SK-N-SH (cell line): ENCODE results near the gene RNF150. TPM values are rescaled to one million over a fixed set of nuclear protein-coding genes. Genes with fewer than 3 reads are reported as not detected.
"Not testable (repeated sequence)": the region's sequence is repeated elsewhere in the genome, so short reads cannot be mapped to it uniquely, and the experiment has no call there.

Experiments
- CTCF ChIA-PET: fragments of 300-600, 350-600 bp; formaldehyde crosslinking; extraction: SDS; loops from one replicate; lab custom pipeline; 2021; lab: Yijun Ruan, JAX
- POLR2A ChIA-PET: fragments of 350-600 bp; sonication (Branson Sonifier 250); formaldehyde crosslinking; extraction: SDS; loops from one replicate; lab custom pipeline; 2020; ENCODE audit warnings: antibody characterized with exemption, inconsistent platforms; lab: Yijun Ruan, JAX
- DNase-seq: peaks from one replicate; pipeline ENCODE4 v3.0.0; 2012
- H2AFZ ChIP-seq: fragments of 200-600 bp; sonication (generic); 2 replicates; pipeline ENCODE4 v1.8.1; 2016; ENCODE audit warnings: antibody characterized with exemption, mild to moderate bottlenecking, low read depth
- H3F3A ChIP-seq: fragments of 200-600 bp; sonication (generic); replicated peaks from 2 replicates; pipeline ENCODE3; 2016; ENCODE audit warnings: antibody characterized with exemption, mild to moderate bottlenecking; ENCODE audit not compliant: insufficient read depth
- H3K27ac ChIP-seq, 2 experiments: fragments of 200-500 bp in 1 of 2; fragments of 200-600 bp in 1 of 2; sonication (Bioruptor generic) in 1 of 2; sonication (generic), shearing (Covaris generic) in 1 of 2; 2 replicates each; pipeline versions ENCODE4 v1.5.1 to v1.6.1; 2014 to 2016; ENCODE audit warnings: low read depth in 2 of 2, inconsistent platforms in 1 of 2, low read length in 1 of 2, mild to moderate bottlenecking in 1 of 2, mixed read lengths in 1 of 2
- H3K27me3 ChIP-seq: fragments of 200-600 bp; sonication (generic), shearing (Covaris generic); 2 replicates; pipeline ENCODE4 v1.6.1; 2016; ENCODE audit warnings: mixed run types; ENCODE audit not compliant: insufficient read depth
- H3K36me3 ChIP-seq, 2 experiments: fragments of 200-500 bp in 1 of 2; fragments of 200-600 bp in 1 of 2; sonication (Bioruptor generic) in 1 of 2; sonication (generic) in 1 of 2; replicated peaks in 1 of 2; 2 replicates each; pipeline versions ENCODE3 to v1.5.1; 2014 to 2016; ENCODE audit warnings: low read length in 1 of 2, mild to moderate bottlenecking in 1 of 2; ENCODE audit not compliant: insufficient read depth in 2 of 2, control insufficient read depth in 1 of 2
- H3K4me1 ChIP-seq, 2 experiments: fragments of 200-500 bp in 1 of 2; fragments of 200-600 bp in 1 of 2; sonication (Bioruptor generic) in 1 of 2; sonication (generic), shearing (Covaris generic) in 1 of 2; 2 replicates each; pipeline versions ENCODE4 v1.5.1 to v1.6.1; 2014 to 2016; ENCODE audit warnings: low read depth in 1 of 2, low read length in 1 of 2, mixed run types in 1 of 2; ENCODE audit not compliant: insufficient read depth in 2 of 2, control insufficient read depth in 1 of 2
- H3K4me2 ChIP-seq: fragments of 200-600 bp; sonication (generic), shearing (Covaris generic); 2 replicates; pipeline ENCODE4 v1.6.1; 2017; ENCODE audit warnings: mixed run types
- H3K4me3 ChIP-seq, 2 experiments: fragments of 200-500 bp in 1 of 2; fragments of 200-600 bp in 1 of 2; sonication (Bioruptor generic) in 1 of 2; sonication (generic), shearing (Covaris generic) in 1 of 2; 2 replicates each; pipeline versions ENCODE4 v1.5.1 to v1.8.1; 2014 to 2016; ENCODE audit warnings: low read depth in 2 of 2, inconsistent platforms in 1 of 2, low read length in 1 of 2, mild to moderate bottlenecking in 1 of 2, mixed read lengths in 1 of 2, moderate library complexity in 1 of 2
- H3K79me2 ChIP-seq: fragments of 200-600 bp; sonication (generic); 2 replicates; pipeline ENCODE4 v1.8.1; 2017; ENCODE audit warnings: mild to moderate bottlenecking; ENCODE audit not compliant: insufficient read depth
- H3K9ac ChIP-seq: fragments of 200-600 bp; sonication (generic); 2 replicates; pipeline ENCODE4 v1.6.1; 2017; ENCODE audit warnings: mixed run types
- H3K9me2 ChIP-seq: fragments of 200-600 bp; sonication (generic); 2 replicates; pipeline ENCODE4 v1.6.1; 2017; ENCODE audit warnings: mixed run types
- H3K9me3 ChIP-seq: fragments of 200-600 bp; sonication (generic); 2 replicates; pipeline ENCODE4 v1.6.1; 2017; ENCODE audit warnings: mixed run types, mild to moderate bottlenecking, moderate library complexity
- H4K20me1 ChIP-seq: fragments of 200-600 bp; sonication (generic); 2 replicates; pipeline ENCODE4 v1.6.1; 2017; ENCODE audit warnings: mild to moderate bottlenecking, mixed run types; ENCODE audit not compliant: insufficient read depth
- CHD2 ChIP-seq: fragments of 150-350 bp; IDR thresholded peaks from 2 replicates; pipeline ENCODE4 v1.6.1; 2018; ENCODE audit warnings: low read length; ENCODE audit not compliant: partially characterized antibody
- EZH2phosphoT487 ChIP-seq: fragments of 200-600 bp; sonication (generic); IDR thresholded peaks from 2 replicates; pipeline ENCODE4 v1.6.1; 2017; ENCODE audit warnings: low read depth, mixed run types, mild to moderate bottlenecking, antibody characterized with exemption, moderate library complexity, borderline replicate concordance
- FOSL2 ChIP-seq: IDR thresholded peaks from 2 replicates; pipeline ENCODE4 v1.4.0; 2012; ENCODE audit warnings: low read depth, mild to moderate bottlenecking, moderate library complexity, borderline replicate concordance
- FOXJ3 ChIP-seq: sonication (generic); formaldehyde crosslinking; IDR thresholded peaks from 2 replicates; pipeline ENCODE4 v1.5.1; 2020; ENCODE audit warnings: mild to moderate bottlenecking, missing genetic modification reagents
- MXI1 ChIP-seq: IDR thresholded peaks from 2 replicates; pipeline ENCODE4 v1.6.1; 2012; ENCODE audit warnings: mild to moderate bottlenecking, low read depth, low read length, improper control_type of control experiment
- NFIC ChIP-seq: IDR thresholded peaks from 2 replicates; pipeline ENCODE4 v1.4.0; 2012; ENCODE audit warnings: borderline replicate concordance
- POLR2AphosphoS5 ChIP-seq: IDR thresholded peaks from 2 replicates; pipeline ENCODE4 v1.6.1; 2012; ENCODE audit warnings: low read depth, low read length
- RAD21 ChIP-seq: IDR thresholded peaks from 2 replicates; pipeline ENCODE4 v1.6.1; 2012; ENCODE audit warnings: mild to moderate bottlenecking, low read length
- RFX5 ChIP-seq: IDR thresholded peaks from 2 replicates; pipeline ENCODE4 v1.6.1; 2012; ENCODE audit warnings: mild to moderate bottlenecking, improper control_type of control experiment, low read length
- TCF12 ChIP-seq: IDR thresholded peaks from 2 replicates; pipeline ENCODE4 v1.4.0; 2012
- YY1 ChIP-seq: IDR thresholded peaks from 2 replicates; pipeline ENCODE4 v1.4.0; 2012; ENCODE audit warnings: low read depth, mild to moderate bottlenecking
- WGBS: methylation state at CpG from one replicate; pipeline ENCODE4 v1.1.6; 2017; ENCODE audit warnings: low lambda C conversion rate; 5-methylcytosine and 5-hydroxymethylcytosine counted together
- polyA plus RNA-seq, 3 experiments: library from polyadenylated mRNA; depleted of rRNA; stranded (reverse); fragments of >200 nt; gene quantifications; 2 replicates each; pipeline ENCODE4 v1.2.3, GENCODE V29; 2012
- TF ChIP-seq, protein P1 (sequence below): IDR thresholded peaks from 2 replicates; pipeline ENCODE4 v1.6.1; 2012; ENCODE audit warnings: mild to moderate bottlenecking, low read depth, low read length, moderate library complexity
- TF ChIP-seq, protein P2 (sequence below): IDR thresholded peaks from 2 replicates; pipeline ENCODE4 v1.4.0; 2012; ENCODE audit warnings: low read depth

Gene RNF150
- polyA plus RNA-seq, 1 of the 3 experiments (the other 2 are of a cell fraction): 5.8 TPM

DNA sequence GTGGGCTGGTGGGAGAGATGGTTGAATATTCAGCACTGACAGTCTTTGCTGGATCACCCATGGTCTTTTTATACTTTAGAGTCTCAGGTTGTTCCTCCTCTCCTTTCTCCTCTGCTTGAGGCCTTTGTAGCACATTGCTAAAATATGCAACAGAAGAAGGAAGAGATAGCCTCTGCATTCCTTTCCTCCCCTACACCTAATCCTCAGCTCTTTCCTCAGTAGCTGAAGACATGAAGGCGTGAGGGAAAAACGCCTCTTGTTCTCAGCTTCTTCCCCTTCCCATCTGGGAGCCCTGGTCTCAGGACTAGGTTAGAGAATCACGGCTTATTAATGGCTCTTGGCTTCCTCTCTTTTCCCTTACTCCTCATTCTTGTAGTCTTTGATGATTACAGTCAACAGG is 76.8 kb downstream of the RNF150 start (continued):
- TF ChIP-seq EZH2phosphoT487 (no peak), RAD21 (no peak)
- TF ChIP-seq, protein P1, sequence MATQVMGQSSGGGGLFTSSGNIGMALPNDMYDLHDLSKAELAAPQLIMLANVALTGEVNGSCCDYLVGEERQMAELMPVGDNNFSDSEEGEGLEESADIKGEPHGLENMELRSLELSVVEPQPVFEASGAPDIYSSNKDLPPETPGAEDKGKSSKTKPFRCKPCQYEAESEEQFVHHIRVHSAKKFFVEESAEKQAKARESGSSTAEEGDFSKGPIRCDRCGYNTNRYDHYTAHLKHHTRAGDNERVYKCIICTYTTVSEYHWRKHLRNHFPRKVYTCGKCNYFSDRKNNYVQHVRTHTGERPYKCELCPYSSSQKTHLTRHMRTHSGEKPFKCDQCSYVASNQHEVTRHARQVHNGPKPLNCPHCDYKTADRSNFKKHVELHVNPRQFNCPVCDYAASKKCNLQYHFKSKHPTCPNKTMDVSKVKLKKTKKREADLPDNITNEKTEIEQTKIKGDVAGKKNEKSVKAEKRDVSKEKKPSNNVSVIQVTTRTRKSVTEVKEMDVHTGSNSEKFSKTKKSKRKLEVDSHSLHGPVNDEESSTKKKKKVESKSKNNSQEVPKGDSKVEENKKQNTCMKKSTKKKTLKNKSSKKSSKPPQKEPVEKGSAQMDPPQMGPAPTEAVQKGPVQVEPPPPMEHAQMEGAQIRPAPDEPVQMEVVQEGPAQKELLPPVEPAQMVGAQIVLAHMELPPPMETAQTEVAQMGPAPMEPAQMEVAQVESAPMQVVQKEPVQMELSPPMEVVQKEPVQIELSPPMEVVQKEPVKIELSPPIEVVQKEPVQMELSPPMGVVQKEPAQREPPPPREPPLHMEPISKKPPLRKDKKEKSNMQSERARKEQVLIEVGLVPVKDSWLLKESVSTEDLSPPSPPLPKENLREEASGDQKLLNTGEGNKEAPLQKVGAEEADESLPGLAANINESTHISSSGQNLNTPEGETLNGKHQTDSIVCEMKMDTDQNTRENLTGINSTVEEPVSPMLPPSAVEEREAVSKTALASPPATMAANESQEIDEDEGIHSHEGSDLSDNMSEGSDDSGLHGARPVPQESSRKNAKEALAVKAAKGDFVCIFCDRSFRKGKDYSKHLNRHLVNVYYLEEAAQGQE: no peak
- TF ChIP-seq, all 33 proteins: peak for 0

DNA sequence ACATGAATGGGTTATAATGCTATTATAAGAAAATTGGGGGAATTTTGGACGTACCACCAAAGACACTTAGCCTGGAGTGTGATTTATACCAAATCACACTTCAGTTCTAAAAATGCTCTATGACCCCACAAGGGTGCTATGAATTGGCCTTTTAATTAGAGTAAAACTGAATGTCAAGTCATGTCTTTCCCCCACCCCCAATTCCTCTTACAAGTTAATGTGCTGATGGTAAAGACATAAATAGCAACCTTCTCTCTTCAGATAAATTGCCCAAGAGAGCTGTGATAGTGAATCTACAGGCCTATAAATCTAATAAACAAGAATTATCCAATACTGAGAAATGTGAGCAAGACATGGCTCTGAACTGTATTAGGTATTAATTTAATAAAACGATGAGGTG is 78.8 kb downstream of the RNF150 start:
- no peaks in the 10 kb centered on the region; a peak in 3 of 4 replicates for H3K4me1 ChIP-seq
- H3K36me3 ChIP-seq: peaks cover 3 to 20% of the 10 kb centered on the region in 2 experiments
- peaks cover 8% of the 10 kb centered on the region for H3F3A ChIP-seq
- H3K9me2 ChIP-seq: no peaks in the 10 kb centered on the region
- H2AFZ ChIP-seq: no peak overlapping the region
- 72% methylated on average over 2 of the region's 2 CpGs for WGBS
- ChIA-PET CTCF (no interaction called here), POLR2A (interaction anchor here (0.5 kb wide), 1 partner anchor 196 kb away, joined by 3 read pairs; no protein-coding TSS in a partner anchor)
- H3K4me2 ChIP-seq: no peak overlapping the region
- no peak for DNase-seq
- peaks cover 73% of the 10 kb centered on the region for H3K79me2 ChIP-seq
- no peak overlapping the region for H3K4me3 ChIP-seq
- TF ChIP-seq POLR2AphosphoS5 (no peak), RAD21 (no peak), FOSL2 (no peak), MXI1 (no peak), FOXJ3 (CRISPR knock-in tag) (no peak), TCF12 (no peak), RFX5 (no peak), YY1 (no peak), CHD2 (no peak), NFIC (no peak), EZH2phosphoT487 (no peak)
- TF ChIP-seq, protein P2, sequence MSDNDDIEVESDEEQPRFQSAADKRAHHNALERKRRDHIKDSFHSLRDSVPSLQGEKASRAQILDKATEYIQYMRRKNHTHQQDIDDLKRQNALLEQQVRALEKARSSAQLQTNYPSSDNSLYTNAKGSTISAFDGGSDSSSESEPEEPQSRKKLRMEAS: no peak
- TF ChIP-seq, protein P1: no peak
- H3K9ac ChIP-seq: no peak overlapping the region
- peak overlapping the region in 1 of 2 experiments; percentile 34; a peak in 1 of 4 replicates for H3K27ac ChIP-seq
- H4K20me1 ChIP-seq: no peaks in the 10 kb centered on the region
- H3K27me3 ChIP-seq: no peaks in the 10 kb centered on the region
- H3K9me3 ChIP-seq: no peaks in the 10 kb centered on the region

DNA sequence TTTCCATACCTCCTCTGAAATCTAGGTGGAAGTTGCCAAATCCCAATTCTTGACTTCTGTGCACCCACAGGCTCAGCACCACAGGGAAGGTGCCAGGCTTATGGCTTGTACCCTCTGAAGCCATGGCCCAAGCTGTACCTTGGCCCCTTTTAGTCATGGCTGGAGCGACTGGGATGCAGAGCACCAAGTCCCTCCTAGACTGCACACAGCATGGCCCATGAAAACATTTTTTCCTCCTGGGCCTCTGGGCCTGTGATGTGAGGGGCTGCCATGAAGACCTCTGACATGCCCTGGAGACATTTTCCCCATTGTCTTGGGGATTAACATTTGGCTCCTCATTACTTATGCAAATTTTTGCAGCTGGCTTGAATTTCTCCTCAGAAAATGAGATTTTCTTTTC is 82.3 kb downstream of the RNF150 start:
- peaks cover 72% of the 10 kb centered on the region for H3K79me2 ChIP-seq
- DNase-seq, H3K9me2 ChIP-seq, H3K9ac ChIP-seq, POLR2A ChIA-PET, H3K4me2 ChIP-seq, H3K9me3 ChIP-seq, H3K4me3 ChIP-seq, H3K27ac ChIP-seq, H2AFZ ChIP-seq, H3K27me3 ChIP-seq, H4K20me1 ChIP-seq: not testable (repeated sequence)
- no CpG with 5 or more reads among the region's 1 CpG for WGBS
- peaks cover 19% of the 10 kb centered on the region for H3F3A ChIP-seq
- peaks cover 9 to 15% of the 10 kb centered on the region in 2 experiments; a peak in 3 of 4 replicates for H3K4me1 ChIP-seq
- CTCF ChIA-PET: interaction anchor here (1.5 to 1.6 kb wide), 2 partner anchors 24 to 50 kb away, joined by 3 to 4 read pairs; no protein-coding TSS in a partner anchor
- peaks cover 7 to 20% of the 10 kb centered on the region in 2 experiments for H3K36me3 ChIP-seq
